Posterior vena cava (tissue), 2 donors: Measurements from ENCODE around the gene NSMF. TPM values are rescaled to one million over a fixed set of nuclear protein-coding genes. Genes with fewer than 3 reads are reported as not detected.

Experiments used
- DNase-seq: peaks from one replicate; pipeline ENCODE4 v3.0.0-alpha.2; 2020; ENCODE audit warnings: low spot score
- intact Hi-C, 2 donors: fragments of 100-400 bp; cut with DNase I; formaldehyde crosslinking; loops; one replicate each; pipeline versions ENCODE4 v1.14.1 to v1.14.2; 2022 to 2023
- total RNA-seq, 2 donors: library from RNA; stranded (reverse); fragmentation: NEBNext Ultra II Directional; extraction: Animal tissue kit (Norgen Biotek cat#: 25700); gene quantifications; one replicate each; pipeline ENCODE4 v1.2.1, GENCODE V29; 2021
- donor health status: DM: yes; HTN: yes; CAD: no.
- donor health status: DM: yes; HTN: yes; CAD: no.

NSMF gene
- total RNA-seq, 2 donors from 2014 or later = 47.6 to 55.5 TPM

- peak; percentile 55 for DNase-seq
- intact Hi-C loops = no loop called here
These were observed 34.4 kb upstream of the NSMF start for GRCh38 chr9:137493364-137494103.

GRCh38 chr9:137492464-137493363 lies 33.6 kb upstream of the NSMF start:
- intact Hi-C loops = no loop called here
- peak; percentile 60 for DNase-seq

GRCh38 chr9:137491735-137492432 lies 32.8 kb upstream of the NSMF start:
- intact Hi-C loops = no loop called here
- DNase-seq = peak; percentile 58

- no peak for DNase-seq
- intact Hi-C loops = no loop called here
These were observed 31.5 kb upstream of the NSMF start for GRCh38 chr9:137490532-137491186.

- intact Hi-C loops = no loop called here
- peak; percentile 15 for DNase-seq
These were observed 29.8 kb upstream of the NSMF start for GRCh38 chr9:137488906-137489305.

- intact Hi-C loops = no loop called here
- peak; percentile 72 for DNase-seq
These were observed 29.2 kb upstream of the NSMF start for GRCh38 chr9:137488327-137488653.

- intact Hi-C loops = no loop called here
- peak; percentile 73 for DNase-seq
These were observed 28.6 kb upstream of the NSMF start for GRCh38 chr9:137487454-137488326.

- DNase-seq = peak; percentile 68
- intact Hi-C loops = loop anchor here in 1 of 2 donors (1.0 kb wide), 1 partner anchor 40 kb away; no protein-coding TSS in a partner anchor
These were observed 27.7 kb upstream of the NSMF start for GRCh38 chr9:137486545-137487453.

- intact Hi-C loops = loop anchor here in 1 of 2 donors (1.0 kb wide), 1 partner anchor 40 kb away; no protein-coding TSS in a partner anchor
- peak; percentile 51 for DNase-seq
These were observed 27.0 kb upstream of the NSMF start for GRCh38 chr9:137486141-137486490.

GRCh38 chr9:137485343-137486140 lies 26.4 kb upstream of the NSMF start:
- peak; percentile 77 for DNase-seq

GRCh38 chr9:137484551-137485315 lies 25.6 kb upstream of the NSMF start:
- intact Hi-C loops = no loop called here
- DNase-seq = peak; percentile 80

More at GRCh38 chr9:137485343-137486140, 26.4 kb upstream of the NSMF start:
- intact Hi-C loops = loop anchor here in 1 of 2 donors (1.0 kb wide), 1 partner anchor 39 kb away; no protein-coding TSS in a partner anchor

- peak; percentile 89 for DNase-seq
- intact Hi-C loops = no loop called here
These were observed 23.1 kb upstream of the NSMF start for GRCh38 chr9:137482094-137482781.

- intact Hi-C loops = no loop called here
- peak; percentile 80 for DNase-seq
These were observed 21.9 kb upstream of the NSMF start for GRCh38 chr9:137480686-137481683.
